ENCODE data around the gene ERC1. TPM values are rescaled to one million over a fixed set of nuclear protein-coding genes. Genes with fewer than 3 reads are reported as not detected.
"Not testable (repeated sequence)": the region's sequence is repeated elsewhere in the genome, so short reads cannot be mapped to it uniquely, and the experiment has no call there.

The ERC1 gene
- total and polyA plus RNA-seq, 2 donors (not counting 3 experiments of a cell fraction or from before 2014, with no cell fraction given): 11.7 to 66.1 TPM

DNA sequence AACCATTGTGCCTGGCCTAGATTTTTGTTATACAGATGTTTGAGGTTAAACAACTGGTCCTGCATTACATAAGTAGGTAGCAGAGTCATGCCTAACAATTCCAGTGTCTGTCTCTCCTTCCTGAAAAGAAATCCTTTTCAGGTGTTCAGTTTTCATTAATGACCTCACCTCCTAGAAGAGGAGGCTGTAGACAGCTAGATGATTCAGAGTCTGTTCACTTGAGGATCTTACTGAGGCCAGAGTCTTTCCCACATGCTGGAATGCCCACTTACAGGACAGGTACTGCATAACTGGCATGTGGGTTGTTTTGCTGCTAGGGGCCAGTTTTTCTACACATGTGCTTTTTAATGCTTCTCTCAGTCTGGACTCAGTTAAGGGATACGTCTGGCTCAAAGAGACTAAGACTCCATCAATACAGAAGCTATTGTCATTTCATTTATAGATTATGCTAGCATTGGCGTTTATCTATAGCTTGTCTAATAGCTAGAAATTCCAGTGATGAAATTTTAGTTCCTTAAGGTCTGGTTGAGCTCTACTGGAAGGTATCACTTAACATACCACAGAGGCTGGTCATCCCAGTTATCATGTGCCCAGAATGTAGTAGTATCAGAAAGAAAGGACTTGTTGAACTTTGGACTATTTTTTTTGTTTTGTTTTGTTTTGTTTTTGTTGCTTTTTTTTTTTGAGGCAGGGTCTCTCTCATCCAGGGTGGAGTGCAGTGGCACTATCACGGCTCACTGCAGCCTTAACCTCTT lies 206.4 kb downstream of the ERC1 start:
- Histone ChIP-seq H3K79me2 (ENCODE audit: control insufficient read depth, insufficient read depth, low read length) (no peaks in the 10 kb centered on the region), H4K20me1 (replicated peaks; ENCODE audit: control insufficient read depth, extremely low read depth, insufficient read depth, low read length) (no peaks in the 10 kb centered on the region), H3K4me3 (replicated peaks in 1 of 3; ENCODE audit: insufficient read depth in 1 of 3, low read depth in 1 of 3, low read length in 3 of 3) (no peak overlapping the region), H3K4me1 (ENCODE audit: control insufficient read depth, extremely low read depth, insufficient read depth, low read length) (peaks cover 5% of the 10 kb centered on the region), H2AFZ (ENCODE audit: low read depth, low read length) (no peak overlapping the region), H3K4me2 (ENCODE audit: insufficient read depth, low read length) (no peak overlapping the region), H3K27me3 (ENCODE audit: control insufficient read depth in 2 of 2, insufficient read depth in 2 of 2, low read length in 2 of 2) (no peaks in the 10 kb centered on the region), H3K36me3 (ENCODE audit: control insufficient read depth in 2 of 2, extremely low read depth in 1 of 2, insufficient read depth in 2 of 2, low read length in 2 of 2) (no peaks in the 10 kb centered on the region), H3K9me3 (replicated peaks; ENCODE audit: control insufficient read depth, insufficient read depth, low read length) (peaks cover 2% of the 10 kb centered on the region), H3K27ac (ENCODE audit: insufficient read depth, low read depth, low read length) (no peak overlapping the region), H3K9me1 (replicated peaks; ENCODE audit: control insufficient read depth, extremely low read depth, insufficient read depth, low read length) (no peaks in the 10 kb centered on the region), H3K9ac (replicated peaks; ENCODE audit: extremely low read depth, insufficient read depth, low read length) (no peak overlapping the region)
- ChIA-PET CTCF (interaction anchor here (1.0 to 1.1 kb wide), 2 partner anchors 9 to 44 kb away, joined by 3 to 5 read pairs; no protein-coding TSS in a partner anchor), POLR2A (no interaction called here)
- intact Hi-C loops (cut with micrococcal nuclease) (no loop called here), dilution Hi-C loops (cut with MboI; ENCODE audit: extremely low pct_ligation_motif_present, low sequenced_read_pairs) (no loop called here)
- FAIRE-seq: no peak
- no peak for TF ChIP-seq JUN (IDR thresholded peaks at IDR 0.05; ENCODE audit: borderline replicate concordance, insufficient read depth, insufficient read length, low read depth)
- BruUV-seq (replicated peaks): no TSS peak
- no peak for DNase-seq (ENCODE audit: low read depth, low spot score)

DNA sequence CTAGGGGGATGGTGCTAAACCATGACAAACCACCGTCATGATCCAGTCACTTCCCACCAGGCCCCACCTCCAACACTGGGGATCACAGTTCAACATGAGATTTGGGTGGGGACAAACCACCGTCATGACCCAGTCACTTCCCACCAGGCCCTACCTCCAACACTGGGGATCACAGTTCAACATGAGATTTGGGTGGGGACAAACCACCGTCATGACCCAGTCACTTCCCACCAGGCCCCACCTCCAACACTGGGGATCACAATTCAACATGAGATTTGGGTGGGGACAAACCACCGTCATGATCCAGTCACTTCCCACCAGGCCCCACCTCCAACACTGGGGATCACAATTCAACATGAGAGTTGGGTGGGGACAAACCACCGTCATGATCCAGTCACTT lies 207.8 kb downstream of the ERC1 start:
- POLR2A ChIA-PET: not testable (repeated sequence)

More for the DNA sequence above, 207.8 kb downstream of the ERC1 start:
- H3K9me3 ChIP-seq (replicated peaks; ENCODE audit: control insufficient read depth, insufficient read depth, low read length); intact Hi-C loops (cut with micrococcal nuclease); H3K36me3 ChIP-seq (ENCODE audit: control insufficient read depth in 2 of 2, extremely low read depth in 1 of 2, insufficient read depth in 2 of 2, low read length in 2 of 2); H3K27ac ChIP-seq (ENCODE audit: insufficient read depth, low read depth, low read length); H4K20me1 ChIP-seq (replicated peaks; ENCODE audit: control insufficient read depth, extremely low read depth, insufficient read depth, low read length); dilution Hi-C loops (cut with MboI; ENCODE audit: extremely low pct_ligation_motif_present, low sequenced_read_pairs); H3K4me1 ChIP-seq (ENCODE audit: control insufficient read depth, extremely low read depth, insufficient read depth, low read length); H3K9ac ChIP-seq (replicated peaks; ENCODE audit: extremely low read depth, insufficient read depth, low read length); H3K27me3 ChIP-seq (ENCODE audit: control insufficient read depth in 2 of 2, insufficient read depth in 2 of 2, low read length in 2 of 2); CTCF ChIA-PET; H3K4me2 ChIP-seq (ENCODE audit: insufficient read depth, low read length); FAIRE-seq; H2AFZ ChIP-seq (ENCODE audit: low read depth, low read length); DNase-seq (ENCODE audit: low read depth, low spot score); H3K4me3 ChIP-seq (replicated peaks in 1 of 3; ENCODE audit: insufficient read depth in 1 of 3, low read depth in 1 of 3, low read length in 3 of 3); BruUV-seq (replicated peaks); H3K9me1 ChIP-seq (replicated peaks; ENCODE audit: control insufficient read depth, extremely low read depth, insufficient read depth, low read length); H3K79me2 ChIP-seq (ENCODE audit: control insufficient read depth, insufficient read depth, low read length): not testable (repeated sequence)
